ENCODE results near the gene RNF126.

- TF ChIP-seq GATA2 (IDR thresholded peaks at IDR 0.05; ENCODE audit: low read depth, low read length) = no peak
- TF ChIP-seq GATA3 (IDR thresholded peaks at IDR 0.05; ENCODE audit: low read depth, low read length) = no peak
Measured at GRCh38 chr19:640606-641189, 22.3 kb downstream of the RNF126 start.

All from SH-SY5Y (cell line).